Measurements from ENCODE around the gene ARL15.

GRCh38 chr5:54306893-54307292 lies 3.5 kb downstream of the ARL15 start:
- TF ChIP-seq CTCF (IDR thresholded peaks at IDR 0.05) (no peak), POLR2A (IDR thresholded peaks at IDR 0.05) (no peak)
